Osteocyte (in vitro differentiated cells): ENCODE results near the gene LCK. TPM values are rescaled to one million over a fixed set of nuclear protein-coding genes. Genes with fewer than 3 reads are reported as not detected.

Source experiments
- DNase-seq: peaks from one replicate; pipeline ENCODE4 v3.0.0; 2021; ENCODE audit warnings: mixed read lengths; ENCODE audit not compliant: unreplicated experiment; ENCODE audit errors: extremely low spot score
- H3K27ac Mint-ChIP-seq: one replicate; pipeline ENCODE4 v1.8.0; 2021; ENCODE audit warnings: mild to moderate bottlenecking, mixed read lengths; ENCODE audit not compliant: unreplicated experiment
- H3K27me3 Mint-ChIP-seq: one replicate; pipeline ENCODE4 v1.8.0; 2021; ENCODE audit warnings: mixed read lengths; ENCODE audit not compliant: unreplicated experiment
- H3K36me3 Mint-ChIP-seq: one replicate; pipeline ENCODE4 v1.8.0; 2021; ENCODE audit warnings: mixed read lengths; ENCODE audit not compliant: unreplicated experiment
- H3K4me1 Mint-ChIP-seq: one replicate; pipeline ENCODE4 v1.8.0; 2021; ENCODE audit warnings: mixed read lengths; ENCODE audit not compliant: unreplicated experiment
- H3K4me3 Mint-ChIP-seq: one replicate; pipeline ENCODE4 v1.8.0; 2021; ENCODE audit warnings: mild to moderate bottlenecking, moderate library complexity, mixed read lengths; ENCODE audit not compliant: unreplicated experiment
- H3K9me3 Mint-ChIP-seq: one replicate; pipeline ENCODE4 v1.8.0; 2021; ENCODE audit warnings: mixed read lengths; ENCODE audit not compliant: unreplicated experiment
- CTCF ChIP-seq: fragments of 200-600 bp; sonication (generic); IDR thresholded peaks from 2 replicates; pipeline ENCODE4 v1.5.0; 2021; ENCODE audit warnings: antibody characterized with exemption, mild to moderate bottlenecking, moderate library complexity
- total RNA-seq: library from RNA; stranded (reverse); gene quantifications from 2 replicates; pipeline ENCODE4 v1.2.1, GENCODE V29; 2021

LCK gene
- total RNA-seq, 1 donor from 2014 or later: not detected

DNA sequence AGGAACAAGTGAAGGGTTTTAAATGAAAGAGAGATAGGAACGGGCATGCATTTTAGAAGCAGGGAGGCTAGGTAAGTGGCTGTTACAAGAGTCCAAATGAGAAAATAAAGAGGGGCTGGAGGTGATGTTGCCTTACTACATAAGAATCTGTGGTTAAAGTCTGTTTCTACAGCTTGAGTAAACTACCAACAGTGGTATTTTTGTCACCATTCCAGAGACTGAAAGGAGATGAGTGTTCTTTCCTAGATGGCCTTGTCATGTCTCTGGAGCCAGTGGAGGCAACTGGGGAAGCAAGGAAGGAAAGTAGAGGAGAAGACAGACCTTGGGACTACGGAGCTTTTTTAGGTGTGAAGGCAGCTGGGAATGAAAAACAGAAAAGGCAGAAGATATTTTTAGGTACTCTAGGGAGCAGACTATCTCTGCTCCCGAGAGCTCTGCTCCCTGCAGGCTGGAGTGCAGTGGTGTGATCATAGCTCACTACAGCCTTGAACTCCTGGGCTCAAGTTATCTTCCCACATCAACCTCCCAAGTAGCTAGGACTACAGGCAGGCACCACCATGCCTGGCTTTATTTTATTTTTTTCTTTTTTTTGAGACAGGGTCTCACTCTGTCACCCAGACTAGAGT lies 53.0 kb downstream of the LCK start:
- peaks cover 3% of the 10 kb centered on the region for H3K4me1 Mint-ChIP-seq
- no peak for TF ChIP-seq CTCF
- no peak for DNase-seq
- no peak overlapping the region for H3K27ac Mint-ChIP-seq
- peaks cover 3% of the 10 kb centered on the region for H3K9me3 Mint-ChIP-seq
- H3K4me3 Mint-ChIP-seq: no peak overlapping the region
- peaks cover 30% of the 10 kb centered on the region for H3K36me3 Mint-ChIP-seq
- no peaks in the 10 kb centered on the region for H3K27me3 Mint-ChIP-seq

- no peak overlapping the region for H3K4me3 Mint-ChIP-seq
- peaks cover 3% of the 10 kb centered on the region for H3K9me3 Mint-ChIP-seq
- DNase-seq: no peak
- no peak overlapping the region for H3K27ac Mint-ChIP-seq
- TF ChIP-seq CTCF: no peak
- no peaks in the 10 kb centered on the region for H3K27me3 Mint-ChIP-seq
- H3K36me3 Mint-ChIP-seq: peaks cover 31% of the 10 kb centered on the region
- peaks cover 12% of the 10 kb centered on the region for H3K4me1 Mint-ChIP-seq
Observed at GRCh38 chr1:32305310-32305709, 54.2 kb downstream of the LCK start.

GRCh38 chr1:32307324-32307723 lies 56.3 kb downstream of the LCK start:
- H3K4me1 Mint-ChIP-seq: peaks cover 26% of the 10 kb centered on the region
- no peak for DNase-seq
- TF ChIP-seq CTCF: no peak
- no peaks in the 10 kb centered on the region for H3K27me3 Mint-ChIP-seq
- H3K27ac Mint-ChIP-seq: no peak overlapping the region
- peaks cover 3% of the 10 kb centered on the region for H3K9me3 Mint-ChIP-seq
- H3K4me3 Mint-ChIP-seq: no peak overlapping the region
- H3K36me3 Mint-ChIP-seq: peaks cover 29% of the 10 kb centered on the region

DNA sequence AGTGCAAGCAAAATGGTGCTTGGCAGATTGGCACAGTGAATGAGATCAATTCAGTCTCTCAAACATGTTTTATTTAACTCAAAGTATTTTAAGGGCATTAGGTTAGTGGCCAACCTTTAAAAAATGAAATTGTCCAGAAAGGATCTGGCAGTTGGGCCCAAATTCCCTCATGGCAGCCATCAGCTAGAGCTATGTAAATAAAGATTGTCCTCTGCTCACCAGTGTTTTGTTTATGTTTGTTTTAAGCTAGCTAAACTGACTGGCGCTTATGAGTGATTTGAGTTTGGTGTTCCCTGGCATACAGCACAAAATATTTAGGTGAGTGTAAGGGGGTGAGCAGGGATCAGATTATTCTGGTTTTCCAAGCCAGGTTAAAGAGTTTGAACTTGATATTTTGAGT lies 58.9 kb downstream of the LCK start:
- Mint-ChIP-seq H3K4me3 (no peak overlapping the region), H3K27ac (peak overlapping the region; percentile 14), H3K4me1 (peaks cover 28% of the 10 kb centered on the region), H3K36me3 (peaks cover 16% of the 10 kb centered on the region), H3K27me3 (no peaks in the 10 kb centered on the region), H3K9me3 (peaks cover 3% of the 10 kb centered on the region)
- no peak for TF ChIP-seq CTCF
- no peak for DNase-seq

DNA sequence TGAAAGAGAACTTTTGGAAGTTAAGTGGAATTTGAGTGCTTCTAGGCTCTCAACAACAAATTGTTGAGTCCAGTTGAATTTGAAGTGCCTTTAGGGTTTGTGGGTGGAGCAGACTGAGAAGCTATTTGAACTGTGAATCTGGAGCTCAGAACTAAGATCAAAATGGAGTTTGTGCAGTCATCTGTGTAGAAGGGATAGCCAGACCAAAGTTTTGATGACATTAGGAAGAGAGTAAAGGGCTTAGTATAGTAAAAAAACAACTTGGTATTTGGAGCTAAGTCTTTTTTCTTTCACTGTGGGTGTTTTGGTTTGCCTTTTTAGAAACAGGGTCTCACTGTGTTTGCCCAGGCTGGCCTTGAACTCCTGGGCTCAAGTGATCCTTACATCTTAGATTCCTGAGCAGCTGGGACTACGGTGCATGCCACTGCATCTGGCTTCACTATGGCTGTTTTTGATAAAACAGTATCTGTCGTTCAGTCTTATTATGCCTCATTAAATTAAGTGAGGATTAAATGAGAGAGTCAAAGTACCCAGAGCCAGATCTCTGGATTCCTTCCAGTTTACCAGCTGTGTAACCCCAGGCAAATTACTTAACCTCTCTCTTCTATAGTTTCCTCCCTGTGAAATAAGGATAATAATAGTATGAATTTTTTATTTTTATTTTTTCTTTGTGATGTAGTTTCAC lies 60.8 kb downstream of the LCK start:
- Mint-ChIP-seq H3K4me1 (peaks cover 31% of the 10 kb centered on the region), H3K4me3 (no peak overlapping the region), H3K9me3 (no peaks in the 10 kb centered on the region), H3K36me3 (peaks cover 10% of the 10 kb centered on the region), H3K27ac (peak overlapping the region; percentile 9), H3K27me3 (no peaks in the 10 kb centered on the region)
- no peak for TF ChIP-seq CTCF
- no peak for DNase-seq
